H1 (cell line): ENCODE data around the gene TDRD12. TPM values are rescaled to one million over a fixed set of nuclear protein-coding genes. Genes with fewer than 3 reads are reported as not detected.

ENCODE experiments used
- CTCF ChIA-PET: fragments of 300-600 bp; sonication (Branson Sonifier 250); formaldehyde crosslinking; loops from one replicate; lab custom pipeline; 2021; ENCODE audit not compliant: partially characterized antibody; lab: Charles Lee
- POLR2A ChIA-PET: fragments of 300-600 bp; sonication (Branson Sonifier 250); formaldehyde crosslinking; loops from one replicate; lab custom pipeline; 2021; ENCODE audit warnings: inconsistent platforms; ENCODE audit not compliant: partially characterized antibody; lab: Charles Lee
- DNase-seq, 2 experiments: peaks; one replicate each; pipeline versions ENCODE4 v3.0.0 to v3.0.0-alpha.2; 2010 to 2022; ENCODE audit warnings: low spot score in 2 of 2, low read depth in 1 of 2, mixed read lengths in 1 of 2
- FAIRE-seq: peaks from 2 replicates; lab custom pipeline; 2011; peaks lifted over from hg19 to GRCh38; lab: Jason Lieb, UNC
- H2AFZ ChIP-seq: 2 replicates; pipeline ENCODE4 v1.8.1; 2012; ENCODE audit warnings: low read length, inconsistent platforms
- H2AK5ac ChIP-seq: 2 replicates; pipeline ENCODE4 v1.6.1; 2013; ENCODE audit warnings: low read depth, low read length
- H2BK120ac ChIP-seq: replicated peaks from 2 replicates; pipeline ENCODE3; 2013; ENCODE audit warnings: low read depth, low read length, inconsistent platforms
- H2BK12ac ChIP-seq: 2 replicates; pipeline ENCODE4 v1.6.1; 2013; ENCODE audit warnings: low read depth, low read length
- H2BK15ac ChIP-seq: 2 replicates; pipeline ENCODE4 v1.6.1; 2013; ENCODE audit warnings: low read length
- H2BK20ac ChIP-seq: 2 replicates; pipeline ENCODE4 v1.6.1; 2013; ENCODE audit warnings: low read length
- H2BK5ac ChIP-seq: 2 replicates; pipeline ENCODE4 v1.6.1; 2013; ENCODE audit warnings: low read depth, low read length
- H3K14ac ChIP-seq: 2 replicates; pipeline ENCODE4 v1.6.1; 2013; ENCODE audit warnings: inconsistent platforms; ENCODE audit not compliant: insufficient read length
- H3K18ac ChIP-seq: 2 replicates; pipeline ENCODE4 v1.6.1; 2013; ENCODE audit warnings: low read length; ENCODE audit errors: extremely low read depth
- H3K23ac ChIP-seq: 2 replicates; pipeline ENCODE4 v1.6.1; 2013; ENCODE audit warnings: inconsistent platforms; ENCODE audit not compliant: insufficient read length
- H3K23me2 ChIP-seq: 2 replicates; pipeline ENCODE4 v1.6.1; 2013; ENCODE audit warnings: low read depth, low read length
- H3K27ac ChIP-seq: 2 replicates; pipeline ENCODE4 v1.6.1; 2011; ENCODE audit warnings: low read depth, low read length, inconsistent platforms
- H3K27me3 ChIP-seq, 4 experiments: replicated peaks in 1 of 4; 1 replicate in 1 of 4; 2 replicates in 3 of 4; pipeline versions ENCODE4 v1.6.1 to v1.8.1; 2011 to 2013; ENCODE audit warnings: low read length in 3 of 4, mild to moderate bottlenecking in 3 of 4, inconsistent platforms in 2 of 4, mixed read lengths in 2 of 4, moderate library complexity in 1 of 4; ENCODE audit not compliant: control insufficient read depth in 3 of 4, insufficient read depth in 3 of 4; ENCODE audit errors: extremely low read depth in 1 of 4
- H3K36me3 ChIP-seq, 4 experiments: 2 replicates each; pipeline versions ENCODE4 v1.6.1 to v1.8.1; 2011 to 2013; ENCODE audit warnings: mild to moderate bottlenecking in 4 of 4, low read length in 3 of 4, moderate library complexity in 2 of 4, control low read depth in 1 of 4, inconsistent platforms in 1 of 4; ENCODE audit not compliant: insufficient read depth in 4 of 4, control insufficient read depth in 2 of 4
- H3K4ac ChIP-seq: replicated peaks from 2 replicates; pipeline ENCODE3; 2013; ENCODE audit warnings: low read length, low read depth, mixed read lengths, inconsistent platforms; ENCODE audit not compliant: insufficient read length
- H3K4me1 ChIP-seq, 4 experiments: replicated peaks in 1 of 4; 1 replicate in 1 of 4; 2 replicates in 3 of 4; pipeline versions ENCODE4 v1.6.1 to v1.8.1; 2011 to 2013; ENCODE audit warnings: low read length in 3 of 4, inconsistent platforms in 2 of 4, mixed read lengths in 1 of 4; ENCODE audit not compliant: insufficient read depth in 4 of 4, control insufficient read depth in 3 of 4
- H3K4me2 ChIP-seq, 2 experiments: 2 replicates each; pipeline versions ENCODE4 v1.6.1 to v1.8.1; 2011 to 2013; ENCODE audit warnings: low read depth in 2 of 2, low read length in 2 of 2, control low read depth in 1 of 2, inconsistent platforms in 1 of 2, mild to moderate bottlenecking in 1 of 2; ENCODE audit not compliant: insufficient read depth in 1 of 2
- H3K4me3 ChIP-seq, 4 experiments: fragments of 200-600, 300-600 bp in 1 of 4; sonication (generic), shearing (Covaris generic), sonication (Bioruptor Twin) in 1 of 4; 2 replicates each; pipeline versions ENCODE4 v1.5.1 to v1.8.1; 2011 to 2016; ENCODE audit warnings: low read length in 4 of 4, low read depth in 3 of 4, control low read depth in 2 of 4, inconsistent platforms in 2 of 4, mild to moderate bottlenecking in 2 of 4, mixed read lengths in 1 of 4, moderate library complexity in 1 of 4; ENCODE audit not compliant: insufficient read depth in 2 of 4; ENCODE audit errors: extremely low read depth in 1 of 4
- H3K56ac ChIP-seq: replicated peaks from 2 replicates; pipeline ENCODE3; 2013; ENCODE audit warnings: low read depth, mild to moderate bottlenecking, mixed read lengths, low read length, inconsistent platforms; ENCODE audit not compliant: insufficient read length
- H3K79me1 ChIP-seq: 2 replicates; pipeline ENCODE4 v1.6.1; 2013; ENCODE audit warnings: low read depth, low read length, control low read depth
- H3K79me2 ChIP-seq, 2 experiments: 2 replicates each; pipeline versions ENCODE4 v1.6.1 to v1.8.1; 2012 to 2013; ENCODE audit warnings: low read length in 2 of 2, mild to moderate bottlenecking in 2 of 2, inconsistent platforms in 1 of 2; ENCODE audit not compliant: insufficient read depth in 2 of 2, control insufficient read depth in 1 of 2
- H3K9ac ChIP-seq, 4 experiments: replicated peaks in 1 of 4; 1 replicate in 1 of 4; 2 replicates in 3 of 4; pipeline versions ENCODE4 v1.6.1 to v1.8.1; 2011 to 2013; ENCODE audit warnings: low read depth in 3 of 4, low read length in 3 of 4, control low read depth in 2 of 4, mild to moderate bottlenecking in 2 of 4, moderate library complexity in 2 of 4, inconsistent platforms in 1 of 4; ENCODE audit errors: extremely low read depth in 1 of 4
- H3K9me3 ChIP-seq, 2 experiments: 2 replicates each; pipeline versions ENCODE4 v1.6.1 to v1.8.1; 2012 to 2013; ENCODE audit warnings: mild to moderate bottlenecking in 2 of 2, moderate library complexity in 2 of 2, control low read depth in 1 of 2, inconsistent platforms in 1 of 2, low read depth in 1 of 2, low read length in 1 of 2, mixed read lengths in 1 of 2; ENCODE audit not compliant: insufficient read depth in 2 of 2
- H4K20me1 ChIP-seq, 2 experiments: replicated peaks in 1 of 2; 2 replicates each; pipeline versions ENCODE3 to v1.8.1; 2011 to 2013; ENCODE audit warnings: inconsistent platforms in 2 of 2, low read length in 2 of 2, mild to moderate bottlenecking in 1 of 2; ENCODE audit not compliant: insufficient read depth in 2 of 2, control insufficient read depth in 1 of 2
- H4K5ac ChIP-seq: 2 replicates; pipeline ENCODE4 v1.6.1; 2013; ENCODE audit warnings: low read length, low read depth, mixed read lengths, inconsistent platforms; ENCODE audit not compliant: insufficient read length
- H4K8ac ChIP-seq: 2 replicates; pipeline ENCODE4 v1.8.0; 2013; ENCODE audit warnings: mild to moderate bottlenecking, moderate library complexity, low read length, inconsistent platforms; ENCODE audit not compliant: insufficient read depth; ENCODE audit errors: extremely low read depth
- H4K91ac ChIP-seq: replicated peaks from 2 replicates; pipeline ENCODE3; 2013; ENCODE audit warnings: low read length, mixed read lengths, inconsistent platforms; ENCODE audit not compliant: insufficient read length
- CEBPB ChIP-seq: IDR thresholded peaks from 2 replicates; pipeline ENCODE4 v1.6.1; 2012; ENCODE audit warnings: low read depth, low read length
- EGR1 ChIP-seq: IDR thresholded peaks from 2 replicates; pipeline ENCODE4 v1.6.1; 2011; ENCODE audit warnings: low read depth, low read length, borderline replicate concordance
- EZH2 ChIP-seq: fragments of 200-600 bp; sonication (generic); IDR thresholded peaks from 2 replicates; pipeline ENCODE4 v1.7.1; 2012; ENCODE audit warnings: low read depth, mild to moderate bottlenecking, moderate library complexity, low read length, inconsistent platforms; ENCODE audit not compliant: severe bottlenecking
- FOSL1 ChIP-seq: IDR thresholded peaks from 2 replicates; pipeline ENCODE4 v1.6.1; 2011; ENCODE audit warnings: mild to moderate bottlenecking, low read depth, low read length, moderate library complexity; ENCODE audit not compliant: insufficient read depth
- GTF2F1 ChIP-seq: IDR thresholded peaks from 2 replicates; pipeline ENCODE4 v1.6.1; 2012; ENCODE audit warnings: low read depth, low read length, improper control_type of control experiment, borderline replicate concordance
- HDAC2 ChIP-seq, 2 experiments: fragments of 300-600 bp in 1 of 2; sonication (generic) in 1 of 2; IDR thresholded peaks; 2 replicates each; pipeline ENCODE4 v1.6.1; 2011 to 2012; ENCODE audit warnings: low read depth in 2 of 2, low read length in 2 of 2, mild to moderate bottlenecking in 2 of 2, moderate library complexity in 2 of 2, borderline replicate concordance in 1 of 2, inconsistent platforms in 1 of 2
- MAFK ChIP-seq: IDR thresholded peaks from 2 replicates; pipeline ENCODE4 v1.6.1; 2012; ENCODE audit warnings: low read depth, mild to moderate bottlenecking, improper control_type of control experiment, low read length
- PHF8 ChIP-seq: fragments of 200-600 bp; sonication (generic); conservative IDR thresholded peaks from 2 replicates; pipeline ENCODE4 v1.7.1; 2012; ENCODE audit warnings: low read depth, mild to moderate bottlenecking, inconsistent platforms, low read length, moderate library complexity
- SIN3A ChIP-seq, 2 experiments: IDR thresholded peaks in 1 of 2; conservative IDR thresholded peaks in 1 of 2; 2 replicates each; pipeline ENCODE4 v1.6.1; 2011 to 2012; ENCODE audit warnings: low read length in 2 of 2, improper control_type of control experiment in 1 of 2, low read depth in 1 of 2, mild to moderate bottlenecking in 1 of 2
- TAF1 ChIP-seq: IDR thresholded peaks from 2 replicates; pipeline ENCODE4 v1.6.1; 2011; ENCODE audit warnings: mild to moderate bottlenecking, low read depth, low read length
- WGBS, 2 experiments: shearing (Covaris generic) in 1 of 2; methylation state at CpG; one replicate each; pipeline versions ENCODE4 v1.1.6 to v1.1.7; 2013 to 2015; ENCODE audit warnings: low lambda C conversion rate in 2 of 2, mixed read lengths in 2 of 2, inconsistent platforms in 1 of 2, low coverage in 1 of 2, missing lambda C conversion rate in 1 of 2; ENCODE audit not compliant: insufficient replicate concordance in 2 of 2, insufficient coverage in 1 of 2, insufficient read length in 1 of 2; ENCODE audit errors: extremely low coverage in 1 of 2, missing lambda C conversion rate in 1 of 2; 5-methylcytosine and 5-hydroxymethylcytosine counted together
- polyA plus RNA-seq, 7 experiments: library from polyadenylated mRNA; depleted of rRNA in 3 of 7; stranded (reverse) in 5 of 7; unstranded in 2 of 7; fragments of >200 nt in 5 of 7; fragments of 200-250 nt in 2 of 7; gene quantifications; 1 replicate in 5 of 7; 2 replicates in 1 of 7; 4 replicates in 1 of 7; pipeline versions ENCODE4 v1.2.1 to v1.2.3, GENCODE V29; 2011 to 2013; ENCODE audit warnings: missing spikeins in 2 of 7, mixed read lengths in 2 of 7
- total RNA-seq: library from RNA; stranded (reverse); fragmentation: NEBNext Ultra II Directional; extraction: Animal tissue kit (Norgen Biotek cat#: 25700); gene quantifications from 2 replicates; pipeline ENCODE4 v1.2.1, GENCODE V29; 2021
- TF ChIP-seq, protein P1 (sequence below): IDR thresholded peaks from 2 replicates; pipeline ENCODE4 v1.6.1; 2011; ENCODE audit warnings: low read depth, mild to moderate bottlenecking, low read length; ENCODE audit not compliant: insufficient read depth

TDRD12 gene
- total and polyA plus RNA-seq, 2 of the 8 experiments (the other 6 are each of a cell fraction or from before 2014, with no cell fraction given): 0.39 to 0.88 TPM

DNA sequence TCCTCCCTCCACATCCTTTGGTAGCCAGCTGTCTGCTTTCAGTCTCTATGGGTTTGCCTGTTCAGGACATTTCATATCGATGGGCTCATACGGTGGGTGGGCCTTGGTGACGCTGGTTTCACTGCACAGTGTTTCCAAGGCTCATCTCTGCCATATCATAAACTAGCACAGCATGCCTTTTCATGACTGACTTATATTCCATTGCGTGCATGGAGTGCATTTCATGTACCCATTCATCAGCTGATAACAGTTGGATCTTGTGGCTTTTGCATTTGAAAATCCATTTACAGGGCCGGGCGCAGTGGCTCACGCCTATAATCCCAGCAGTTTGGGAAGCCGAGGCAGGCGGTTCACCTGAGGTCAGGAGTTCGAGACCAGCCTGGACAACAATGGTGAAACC is 69.9 kb downstream of the TDRD12 start:
- Histone ChIP-seq H2BK120ac (no peak overlapping the region), H2BK5ac (no peak overlapping the region), H2BK15ac (no peak overlapping the region), H3K27me3 (no peaks in the 10 kb centered on the region), H2AK5ac (no peak overlapping the region), H4K5ac (no peak overlapping the region), H3K27ac (no peak overlapping the region), H3K9me3 (no peaks in the 10 kb centered on the region), H3K9ac (no peak overlapping the region), H4K91ac (no peak overlapping the region), H2AFZ (no peak overlapping the region), H3K4me1 (peaks cover 0 to 5% (median 1%) of the 10 kb centered on the region in 4 experiments; a peak in 3 of 7 replicates), H3K23me2 (no peaks in the 10 kb centered on the region), H3K4me3 (no peak overlapping the region), H3K79me1 (no peaks in the 10 kb centered on the region), H3K14ac (no peak overlapping the region), H3K36me3 (no peaks in the 10 kb centered on the region), H4K8ac (no peak overlapping the region), H4K20me1 (no peaks in the 10 kb centered on the region), H3K4me2 (no peak overlapping the region), H2BK20ac (no peak overlapping the region), H2BK12ac (no peak overlapping the region), H3K4ac (no peak overlapping the region), H3K18ac (no peak overlapping the region), H3K79me2 (no peaks in the 10 kb centered on the region), H3K23ac (no peak overlapping the region), H3K56ac (no peak overlapping the region)
- WGBS, 2 experiments: 87% methylated on average over 10 of the region's 10 CpGs; no CpG with 5 or more reads in 1 of the 2 experiments
- no peak for FAIRE-seq
- CTCF ChIA-PET: no interaction called here
- no peak for DNase-seq
- POLR2A ChIA-PET: interaction anchor here (0.9 kb wide), 1 partner anchor 20 kb away, joined by 4 read pairs; no protein-coding TSS in a partner anchor
- TF ChIP-seq TAF1 (no peak), FOSL1 (no peak), EZH2 (no peak), HDAC2 (IDR thresholded peaks at IDR 0.05; ENCODE audit: borderline replicate concordance in 1 of 2, low read depth in 2 of 2, low read length in 2 of 2) (no peak), EGR1 (no peak), GTF2F1 (no peak), SIN3A (conservative IDR thresholded peaks at IDR 0.05 in 1 of 2, IDR thresholded peaks at IDR 0.05 in 1 of 2; ENCODE audit: low read depth in 1 of 2, low read length in 2 of 2) (no peak), MAFK (no peak), PHF8 (no peak), CEBPB (no peak)
- TF ChIP-seq, protein P1, sequence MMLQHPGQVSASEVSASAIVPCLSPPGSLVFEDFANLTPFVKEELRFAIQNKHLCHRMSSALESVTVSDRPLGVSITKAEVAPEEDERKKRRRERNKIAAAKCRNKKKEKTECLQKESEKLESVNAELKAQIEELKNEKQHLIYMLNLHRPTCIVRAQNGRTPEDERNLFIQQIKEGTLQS: no peak
